ENCODE data around the gene RNASE8. TPM values are rescaled to one million over a fixed set of nuclear protein-coding genes. Genes with fewer than 3 reads are reported as not detected.
A peak's percentile ranks its signal among the peaks of the same experiment; 100 is the strongest.

Gene RNASE8
- total RNA-seq, 1 experiment from 2014 or later, result not detected

DNA sequence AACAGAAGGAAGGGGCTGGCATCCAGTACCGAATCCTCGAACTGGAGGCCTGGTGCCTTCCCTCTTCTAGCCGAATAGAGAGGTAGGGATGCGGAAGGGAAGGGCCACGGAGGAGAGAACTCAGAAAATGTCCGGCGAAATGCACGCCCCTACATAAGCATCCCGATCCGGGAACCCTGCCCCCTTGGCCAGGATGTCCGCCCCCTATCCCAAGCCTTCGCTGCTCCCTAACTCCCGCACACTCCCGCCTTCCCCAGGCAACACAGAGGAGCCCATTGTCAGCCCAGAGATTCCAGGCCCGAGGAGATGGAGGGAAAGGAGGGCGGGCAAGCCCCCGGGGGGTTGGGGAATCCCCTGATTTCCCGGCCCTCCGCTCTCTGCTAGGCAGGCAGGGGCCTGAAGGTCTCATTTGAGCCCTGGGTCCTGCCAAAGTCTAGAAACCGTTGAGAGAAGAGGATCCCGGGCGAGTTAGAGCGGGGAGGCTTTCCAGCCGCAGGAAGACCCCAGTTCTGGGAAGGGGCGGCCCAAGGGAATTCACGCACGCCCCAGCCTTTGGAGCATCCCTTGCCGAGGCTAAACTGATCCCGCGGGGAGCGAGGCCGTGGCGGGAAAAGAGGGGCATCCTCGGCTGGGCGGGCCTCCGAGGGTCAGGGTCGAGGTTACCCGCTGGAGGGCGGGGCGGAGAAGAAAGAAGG lies 11.9 kb downstream of the RNASE8 start (continued):
- TF ChIP-seq STAT6 (CRISPR knock-in tag; conservative IDR thresholded peaks at IDR 0.05; ENCODE audit: low read depth) (no peak), NR3C1 (CRISPR knock-in tag; conservative IDR thresholded peaks at IDR 0.05; ENCODE audit: low read depth) (no peak), HMGA2 (CRISPR knock-in tag; IDR thresholded peaks at IDR 0.05) (0 out of 2 replicates have a peak, but pooled peaks have one; percentile 15), ZNF263 (CRISPR knock-in tag; IDR thresholded peaks at IDR 0.05; ENCODE audit: low read depth) (no peak; the same call in 1 of the 2 replicates), TCF7 (CRISPR knock-in tag; IDR thresholded peaks at IDR 0.05; ENCODE audit: low read depth) (no peak), TP53 (CRISPR knock-in tag; IDR thresholded peaks at IDR 0.05) (no peak), ZSCAN18 (CRISPR knock-in tag; IDR thresholded peaks at IDR 0.05) (no peak), SMAD3 (CRISPR knock-in tag; IDR thresholded peaks at IDR 0.05; ENCODE audit: borderline replicate concordance) (no peak), EMX1 (CRISPR knock-in tag; IDR thresholded peaks at IDR 0.05) (no peak), IRF1 (CRISPR knock-in tag; IDR thresholded peaks at IDR 0.05) (no peak), FOXJ3 (CRISPR knock-in tag; IDR thresholded peaks at IDR 0.05; ENCODE audit: borderline replicate concordance) (no peak), ATF1 (CRISPR knock-in tag; IDR thresholded peaks at IDR 0.05) (no peak), MAX (CRISPR knock-in tag; IDR thresholded peaks at IDR 0.05) (no peak), ZNF121 (CRISPR knock-in tag; IDR thresholded peaks at IDR 0.05) (no peak), ZNF281 (CRISPR knock-in tag; IDR thresholded peaks at IDR 0.05) (no peak), FOXK1 (CRISPR knock-in tag; IDR thresholded peaks at IDR 0.05) (0 out of 2 replicates have a peak, but pooled peaks have one; percentile 1), JUN (CRISPR knock-in tag; IDR thresholded peaks at IDR 0.05) (no peak), PREB (CRISPR knock-in tag; IDR thresholded peaks at IDR 0.05; ENCODE audit: borderline replicate concordance) (no peak)
- TF ChIP-seq, protein P1, sequence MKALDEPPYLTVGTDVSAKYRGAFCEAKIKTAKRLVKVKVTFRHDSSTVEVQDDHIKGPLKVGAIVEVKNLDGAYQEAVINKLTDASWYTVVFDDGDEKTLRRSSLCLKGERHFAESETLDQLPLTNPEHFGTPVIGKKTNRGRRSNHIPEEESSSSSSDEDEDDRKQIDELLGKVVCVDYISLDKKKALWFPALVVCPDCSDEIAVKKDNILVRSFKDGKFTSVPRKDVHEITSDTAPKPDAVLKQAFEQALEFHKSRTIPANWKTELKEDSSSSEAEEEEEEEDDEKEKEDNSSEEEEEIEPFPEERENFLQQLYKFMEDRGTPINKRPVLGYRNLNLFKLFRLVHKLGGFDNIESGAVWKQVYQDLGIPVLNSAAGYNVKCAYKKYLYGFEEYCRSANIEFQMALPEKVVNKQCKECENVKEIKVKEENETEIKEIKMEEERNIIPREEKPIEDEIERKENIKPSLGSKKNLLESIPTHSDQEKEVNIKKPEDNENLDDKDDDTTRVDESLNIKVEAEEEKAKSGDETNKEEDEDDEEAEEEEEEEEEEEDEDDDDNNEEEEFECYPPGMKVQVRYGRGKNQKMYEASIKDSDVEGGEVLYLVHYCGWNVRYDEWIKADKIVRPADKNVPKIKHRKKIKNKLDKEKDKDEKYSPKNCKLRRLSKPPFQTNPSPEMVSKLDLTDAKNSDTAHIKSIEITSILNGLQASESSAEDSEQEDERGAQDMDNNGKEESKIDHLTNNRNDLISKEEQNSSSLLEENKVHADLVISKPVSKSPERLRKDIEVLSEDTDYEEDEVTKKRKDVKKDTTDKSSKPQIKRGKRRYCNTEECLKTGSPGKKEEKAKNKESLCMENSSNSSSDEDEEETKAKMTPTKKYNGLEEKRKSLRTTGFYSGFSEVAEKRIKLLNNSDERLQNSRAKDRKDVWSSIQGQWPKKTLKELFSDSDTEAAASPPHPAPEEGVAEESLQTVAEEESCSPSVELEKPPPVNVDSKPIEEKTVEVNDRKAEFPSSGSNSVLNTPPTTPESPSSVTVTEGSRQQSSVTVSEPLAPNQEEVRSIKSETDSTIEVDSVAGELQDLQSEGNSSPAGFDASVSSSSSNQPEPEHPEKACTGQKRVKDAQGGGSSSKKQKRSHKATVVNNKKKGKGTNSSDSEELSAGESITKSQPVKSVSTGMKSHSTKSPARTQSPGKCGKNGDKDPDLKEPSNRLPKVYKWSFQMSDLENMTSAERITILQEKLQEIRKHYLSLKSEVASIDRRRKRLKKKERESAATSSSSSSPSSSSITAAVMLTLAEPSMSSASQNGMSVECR (CRISPR knock-in tag; IDR thresholded peaks at IDR 0.05; ENCODE audit: borderline replicate concordance), result 0 out of 2 replicates have a peak, but pooled peaks have one; percentile 49
- TF ChIP-seq, protein P2, sequence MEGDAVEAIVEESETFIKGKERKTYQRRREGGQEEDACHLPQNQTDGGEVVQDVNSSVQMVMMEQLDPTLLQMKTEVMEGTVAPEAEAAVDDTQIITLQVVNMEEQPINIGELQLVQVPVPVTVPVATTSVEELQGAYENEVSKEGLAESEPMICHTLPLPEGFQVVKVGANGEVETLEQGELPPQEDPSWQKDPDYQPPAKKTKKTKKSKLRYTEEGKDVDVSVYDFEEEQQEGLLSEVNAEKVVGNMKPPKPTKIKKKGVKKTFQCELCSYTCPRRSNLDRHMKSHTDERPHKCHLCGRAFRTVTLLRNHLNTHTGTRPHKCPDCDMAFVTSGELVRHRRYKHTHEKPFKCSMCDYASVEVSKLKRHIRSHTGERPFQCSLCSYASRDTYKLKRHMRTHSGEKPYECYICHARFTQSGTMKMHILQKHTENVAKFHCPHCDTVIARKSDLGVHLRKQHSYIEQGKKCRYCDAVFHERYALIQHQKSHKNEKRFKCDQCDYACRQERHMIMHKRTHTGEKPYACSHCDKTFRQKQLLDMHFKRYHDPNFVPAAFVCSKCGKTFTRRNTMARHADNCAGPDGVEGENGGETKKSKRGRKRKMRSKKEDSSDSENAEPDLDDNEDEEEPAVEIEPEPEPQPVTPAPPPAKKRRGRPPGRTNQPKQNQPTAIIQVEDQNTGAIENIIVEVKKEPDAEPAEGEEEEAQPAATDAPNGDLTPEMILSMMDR (IDR thresholded peaks at IDR 0.05), result no peak
- TF ChIP-seq, protein P3, sequence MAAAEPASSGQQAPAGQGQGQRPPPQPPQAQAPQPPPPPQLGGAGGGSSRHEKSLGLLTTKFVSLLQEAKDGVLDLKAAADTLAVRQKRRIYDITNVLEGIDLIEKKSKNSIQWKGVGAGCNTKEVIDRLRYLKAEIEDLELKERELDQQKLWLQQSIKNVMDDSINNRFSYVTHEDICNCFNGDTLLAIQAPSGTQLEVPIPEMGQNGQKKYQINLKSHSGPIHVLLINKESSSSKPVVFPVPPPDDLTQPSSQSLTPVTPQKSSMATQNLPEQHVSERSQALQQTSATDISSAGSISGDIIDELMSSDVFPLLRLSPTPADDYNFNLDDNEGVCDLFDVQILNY (CRISPR knock-in tag; IDR thresholded peaks at IDR 0.05), result peak; percentile 11; the same call in 1 of the 2 replicates

All from WTC11 (cell line).